GM20000 (cell line): Measurements from ENCODE around the gene CYP4F22.
"Not testable (repeated sequence)": the region's sequence is repeated elsewhere in the genome, so short reads cannot be mapped to it uniquely, and the experiment has no call there.

Source experiments
- DNase-seq: peaks from one replicate; pipeline ENCODE4 v3.0.0; 2012; ENCODE audit warnings: low spot score
- TF ChIP-seq, protein P1 (sequence below): IDR thresholded peaks from 2 replicates; pipeline ENCODE4 v1.5.1; 2012; ENCODE audit warnings: mild to moderate bottlenecking, control low read depth; ENCODE audit errors: extremely low read depth, missing control alignments

The CYP4F22 gene

DNA sequence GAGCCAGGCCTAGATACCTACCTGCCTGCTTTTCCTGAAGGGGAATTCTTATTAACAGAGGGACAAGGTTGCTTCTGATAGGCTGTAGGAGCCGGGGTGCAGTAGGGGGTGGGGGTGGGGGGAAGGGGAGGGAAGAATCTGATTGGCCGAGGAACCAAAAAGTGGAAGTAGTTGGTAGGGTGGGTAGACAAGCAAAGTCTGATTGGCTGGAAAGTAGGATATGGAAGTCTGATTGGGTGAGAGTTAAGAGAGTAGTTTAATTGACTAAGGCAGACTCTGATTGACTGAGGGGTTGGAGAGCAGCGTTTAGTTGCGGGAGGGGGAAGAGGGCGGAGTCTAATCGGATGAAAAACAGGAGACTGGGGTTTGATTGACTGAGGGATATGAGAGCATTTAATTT lies 9.4 kb upstream of the CYP4F22 start:
- TF ChIP-seq, protein P1, sequence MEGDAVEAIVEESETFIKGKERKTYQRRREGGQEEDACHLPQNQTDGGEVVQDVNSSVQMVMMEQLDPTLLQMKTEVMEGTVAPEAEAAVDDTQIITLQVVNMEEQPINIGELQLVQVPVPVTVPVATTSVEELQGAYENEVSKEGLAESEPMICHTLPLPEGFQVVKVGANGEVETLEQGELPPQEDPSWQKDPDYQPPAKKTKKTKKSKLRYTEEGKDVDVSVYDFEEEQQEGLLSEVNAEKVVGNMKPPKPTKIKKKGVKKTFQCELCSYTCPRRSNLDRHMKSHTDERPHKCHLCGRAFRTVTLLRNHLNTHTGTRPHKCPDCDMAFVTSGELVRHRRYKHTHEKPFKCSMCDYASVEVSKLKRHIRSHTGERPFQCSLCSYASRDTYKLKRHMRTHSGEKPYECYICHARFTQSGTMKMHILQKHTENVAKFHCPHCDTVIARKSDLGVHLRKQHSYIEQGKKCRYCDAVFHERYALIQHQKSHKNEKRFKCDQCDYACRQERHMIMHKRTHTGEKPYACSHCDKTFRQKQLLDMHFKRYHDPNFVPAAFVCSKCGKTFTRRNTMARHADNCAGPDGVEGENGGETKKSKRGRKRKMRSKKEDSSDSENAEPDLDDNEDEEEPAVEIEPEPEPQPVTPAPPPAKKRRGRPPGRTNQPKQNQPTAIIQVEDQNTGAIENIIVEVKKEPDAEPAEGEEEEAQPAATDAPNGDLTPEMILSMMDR = no peak
- DNase-seq = no peak

DNA sequence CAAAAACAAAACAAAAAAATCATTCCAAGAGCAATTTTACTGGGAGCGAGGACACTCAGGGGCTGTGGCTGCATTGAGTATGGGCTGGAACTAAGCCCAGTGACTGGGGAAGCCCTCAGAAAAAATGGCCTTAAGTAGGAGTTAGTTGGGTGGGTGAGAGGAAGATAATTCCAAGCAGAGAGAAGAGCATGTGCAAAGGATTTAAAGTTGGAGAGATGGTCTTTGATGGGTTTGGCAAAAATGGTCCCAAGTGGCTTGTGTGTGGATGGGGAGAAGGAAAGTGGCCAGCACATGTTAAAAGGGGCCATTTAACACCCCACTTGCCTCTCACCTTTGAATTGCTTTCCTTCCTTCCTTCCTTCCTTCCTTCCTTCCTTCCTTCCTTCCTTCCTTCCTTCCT lies 6.7 kb upstream of the CYP4F22 start:
- TF ChIP-seq, protein P1 = no peak
- no peak for DNase-seq

DNA sequence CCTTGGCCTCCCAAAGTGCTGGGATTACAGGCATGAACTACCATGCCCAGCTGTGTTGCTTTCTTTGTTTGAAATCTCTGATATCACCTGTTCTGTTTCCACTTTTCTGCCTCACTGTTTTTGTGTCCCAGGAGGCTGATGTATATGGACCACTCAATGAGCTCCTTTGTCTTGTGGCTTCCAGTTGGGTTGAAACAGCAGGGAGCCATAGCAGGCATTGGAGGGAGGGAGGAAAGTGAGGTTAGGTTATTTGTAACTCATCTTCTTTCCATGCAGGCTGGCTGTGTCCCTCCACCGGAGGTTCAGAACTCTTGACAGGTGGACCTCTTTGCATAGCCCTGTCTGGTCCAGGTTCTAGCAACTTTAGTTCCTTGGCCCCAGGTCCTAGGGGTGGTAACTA lies 6.1 kb upstream of the CYP4F22 start:
- TF ChIP-seq, protein P1 = no peak
- DNase-seq = no peak

DNA sequence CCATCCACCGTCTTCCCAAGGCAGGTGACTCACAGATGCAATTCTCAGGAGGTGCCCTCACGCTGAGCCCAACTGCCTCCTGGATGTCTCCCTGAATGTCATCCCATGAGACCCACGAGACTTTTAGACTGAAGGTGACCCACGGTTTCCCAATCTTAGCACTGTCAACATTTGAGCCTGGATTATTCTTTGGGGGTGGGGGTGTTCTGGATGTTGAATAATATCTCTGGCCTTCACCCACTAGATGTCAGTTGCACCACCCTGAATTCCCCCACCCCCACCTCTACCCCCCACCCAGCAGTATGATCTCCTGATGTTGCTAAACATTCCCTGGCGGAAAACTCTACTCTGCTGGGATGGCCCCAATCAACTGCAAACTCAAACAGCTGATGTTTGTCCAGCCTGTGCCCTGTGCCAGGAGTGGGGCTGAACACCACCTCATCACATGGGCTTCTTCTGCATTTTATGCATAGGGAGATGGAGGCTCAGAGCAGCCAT lies 2.2 kb upstream of the CYP4F22 start:
- TF ChIP-seq, protein P1 = no peak
- no peak for DNase-seq

DNA sequence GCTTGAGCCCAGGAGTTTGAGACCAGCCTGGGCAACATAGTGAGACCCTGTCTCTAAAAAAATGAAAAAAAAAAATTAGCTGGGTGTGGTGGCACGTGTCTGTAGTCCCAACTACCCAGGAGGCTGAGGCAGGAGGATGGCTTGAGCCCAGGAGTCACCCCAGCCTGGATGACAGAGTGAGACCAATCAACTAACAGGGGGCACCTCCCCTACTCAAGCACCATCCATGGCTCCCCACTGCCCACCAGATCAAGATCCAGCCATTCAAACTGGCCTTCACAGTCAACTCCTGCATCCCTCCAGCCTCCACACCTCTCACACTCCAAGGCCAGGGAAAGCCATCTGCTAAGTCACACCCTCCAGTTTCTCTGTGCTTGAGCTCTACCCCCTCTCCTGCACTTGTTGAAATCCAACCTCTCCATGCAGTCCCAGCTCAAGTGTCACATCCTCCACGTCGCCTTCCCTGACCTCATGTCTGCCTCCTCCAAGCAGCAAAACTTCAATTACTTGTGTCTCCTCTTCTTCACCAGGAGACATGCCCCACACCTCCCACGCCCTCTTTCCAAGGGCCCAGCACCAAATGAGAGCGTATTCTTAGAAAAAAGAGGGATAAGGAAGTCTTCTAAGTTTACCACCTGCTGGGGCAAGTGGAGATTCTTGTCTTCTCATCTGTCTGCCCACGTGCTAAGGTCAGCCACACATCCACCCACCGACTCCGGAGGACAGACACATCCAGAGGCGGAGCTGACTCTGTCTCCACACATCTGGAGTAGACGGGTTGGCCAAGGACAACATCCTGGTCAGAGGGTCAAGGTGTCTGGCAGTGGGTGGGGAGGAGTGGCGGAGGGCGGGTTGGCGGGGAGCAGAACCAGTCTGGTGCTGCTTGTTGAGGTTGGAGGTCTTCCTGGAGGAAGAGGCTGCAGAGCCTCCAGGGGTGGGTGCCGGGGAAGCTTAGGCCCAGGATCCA lies 974 bp upstream of the CYP4F22 start:
- TF ChIP-seq, protein P1 = no peak
- DNase-seq = no peak

DNA sequence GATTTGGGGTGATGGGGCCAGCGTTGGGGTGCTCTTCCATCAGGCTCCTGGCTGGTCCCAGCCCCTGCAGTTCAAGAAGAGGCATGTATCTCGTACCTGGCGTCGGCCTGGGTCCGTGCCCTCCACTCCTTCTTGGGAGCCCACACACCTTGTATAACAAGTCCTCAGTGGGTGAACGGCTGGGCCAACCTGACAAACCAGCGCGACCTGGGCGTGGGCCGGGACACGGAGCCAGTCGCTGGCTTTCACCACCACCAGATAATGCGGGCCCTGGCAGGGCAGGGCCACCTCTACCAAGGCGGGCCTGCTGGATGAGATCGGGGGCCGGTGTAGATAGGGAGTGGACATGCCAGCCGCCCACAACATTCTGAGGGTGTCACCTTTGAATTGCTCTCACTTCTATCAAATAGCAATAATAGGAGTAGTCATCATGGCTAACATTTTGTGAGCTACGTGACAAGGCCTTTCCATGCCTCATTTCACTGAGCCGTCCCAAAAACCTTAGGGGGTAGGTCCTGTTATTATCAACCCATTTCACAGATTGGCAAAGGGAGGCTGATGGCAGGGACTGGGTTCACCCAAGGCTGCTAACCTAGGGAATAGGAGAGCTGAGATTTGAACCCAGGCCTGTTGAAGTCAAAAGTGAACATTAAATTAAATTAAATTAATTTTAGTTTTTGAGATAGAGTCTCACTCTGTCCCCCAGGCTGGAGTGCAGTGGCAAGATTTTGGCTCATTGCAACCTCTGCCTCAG lies 3.5 kb downstream of the CYP4F22 start:
- TF ChIP-seq, protein P1 = no peak
- no peak for DNase-seq

DNA sequence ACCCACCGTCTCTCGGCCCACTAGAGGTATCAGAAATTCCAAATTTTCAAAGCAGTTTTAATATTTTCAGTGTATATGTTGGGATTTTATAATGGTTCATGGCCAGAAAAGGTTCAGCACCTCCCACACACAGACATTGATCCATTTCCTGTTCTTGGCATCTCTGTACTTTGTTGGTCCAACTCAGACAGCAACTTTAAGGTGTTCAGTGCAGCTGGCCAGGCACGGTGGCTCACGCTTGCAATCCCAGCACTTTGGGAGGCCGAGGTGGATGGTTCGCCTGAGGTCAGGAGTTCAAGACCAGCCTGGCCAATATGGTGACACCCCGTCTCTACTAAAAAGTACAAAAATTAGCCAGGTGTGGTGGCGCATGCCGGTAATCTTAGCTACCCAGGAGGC lies 6.9 kb downstream of the CYP4F22 start:
- DNase-seq = not testable (repeated sequence)
